Upper lobe of left lung (tissue), 4 donors: Measurements from ENCODE around the gene MYO15A.

Source experiments
- CTCF ChIP-seq, 6 experiments: fragments of 450-650 bp in 4 of 6; fragments of 200-600 bp in 2 of 6; sonication (generic) in 2 of 6; IDR thresholded peaks; one replicate each; pipeline ENCODE4 v1.5.1; 2016 to 2019; ENCODE audit warnings: antibody characterized with exemption in 6 of 6
- POLR2A ChIP-seq, 4 donors: fragments of 450-650 bp; IDR thresholded peaks; one replicate each; pipeline ENCODE4 v1.5.1; 2016 to 2017; ENCODE audit warnings: antibody characterized with exemption in 4 of 4, mild to moderate bottlenecking in 2 of 4
- POLR2AphosphoS5 ChIP-seq, 2 donors: sonication (generic); formaldehyde crosslinking; IDR thresholded peaks; one replicate each; pipeline ENCODE4 v1.5.1; 2017; ENCODE audit warnings: antibody characterized with exemption in 2 of 2

DNA sequence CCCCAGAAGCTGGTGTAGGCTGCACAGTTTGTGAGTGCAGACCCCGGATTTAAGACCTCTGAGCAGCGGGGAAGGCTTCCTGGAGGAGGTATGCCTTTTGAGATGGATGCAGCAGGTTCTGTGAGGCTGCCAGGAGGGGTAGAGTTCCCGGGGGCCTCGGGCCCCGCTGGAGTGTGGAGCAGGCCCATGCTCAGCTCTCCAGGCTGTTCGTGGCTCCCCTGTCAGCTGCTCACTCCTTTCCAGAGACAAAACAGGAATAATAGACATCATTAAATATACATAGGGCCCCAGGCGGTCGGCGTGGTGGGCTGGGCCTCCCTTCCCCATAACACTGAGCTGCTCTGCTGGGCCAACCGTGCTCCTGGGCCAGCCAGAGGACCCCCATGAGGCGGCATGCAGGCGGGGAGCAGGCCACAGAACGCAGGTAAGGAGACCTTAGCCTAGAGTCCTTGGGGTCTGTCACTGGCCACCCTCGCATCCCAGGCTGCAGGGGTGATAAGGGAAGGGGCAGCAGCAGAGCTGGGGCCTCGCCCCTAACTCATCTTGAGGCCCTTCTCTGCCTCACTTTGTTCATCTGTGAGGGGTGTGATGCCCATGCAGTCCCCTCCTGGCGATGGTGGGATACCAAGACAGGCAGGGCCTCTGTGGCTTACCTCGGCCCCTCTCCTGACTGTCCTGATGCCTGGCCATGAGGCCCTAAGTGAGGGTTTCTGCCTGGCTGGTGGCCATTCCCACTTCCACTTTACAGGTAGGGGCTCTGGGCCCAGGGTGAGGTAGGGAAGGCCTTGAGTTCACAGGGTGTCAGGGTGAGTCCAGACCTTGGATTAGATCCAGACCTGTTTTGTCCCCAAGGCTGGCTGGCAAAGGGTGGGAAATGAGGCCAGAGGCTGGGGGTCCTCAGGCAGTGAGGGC lies at the start of gene MYO15A:
- TF ChIP-seq CTCF (IDR thresholded peaks at IDR 0.05) (no peak), POLR2A (IDR thresholded peaks at IDR 0.05) (no peak), POLR2AphosphoS5 (IDR thresholded peaks at IDR 0.05) (no peak)
